ENCODE measurements around the gene ZNF3. TPM values are rescaled to one million over a fixed set of nuclear protein-coding genes. Genes with fewer than 3 reads are reported as not detected.

The ZNF3 gene
- total RNA-seq, 1 donor from 2014 or later, result 44.4 TPM

DNA sequence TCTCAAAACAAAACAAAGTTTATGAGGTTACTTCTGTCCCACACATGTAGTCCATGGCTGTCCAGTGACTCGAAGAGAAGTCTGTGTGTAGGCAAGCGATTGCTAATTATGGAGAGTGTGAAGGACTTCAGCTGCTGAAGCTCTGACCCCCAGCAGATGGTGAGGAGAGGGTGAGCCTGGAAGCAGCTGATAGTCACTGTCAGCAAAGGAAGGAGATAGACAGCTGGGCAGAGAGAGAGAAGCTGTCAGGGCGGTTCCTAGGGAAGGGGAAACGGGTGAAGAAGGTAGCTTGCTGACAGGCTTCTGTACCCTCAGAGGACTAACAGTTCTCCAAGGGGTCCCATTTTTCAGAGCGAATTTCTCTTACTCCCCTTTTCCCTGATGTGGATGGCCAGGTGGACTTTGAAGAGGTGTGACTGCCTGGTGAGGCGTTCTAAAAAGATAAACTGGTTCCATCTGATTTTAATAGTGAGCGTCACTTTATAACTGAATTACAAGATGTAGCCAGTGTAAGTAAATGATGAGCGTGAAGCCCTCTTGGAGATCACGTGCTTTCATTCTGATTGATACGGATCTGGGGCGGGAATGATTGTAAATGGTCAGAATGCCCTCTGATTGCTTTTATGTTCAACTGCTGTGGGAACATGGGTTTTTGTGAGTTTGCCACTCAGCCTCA, 19.9 kb downstream of the ZNF3 start:
- FAIRE-seq, result no peak
- no peak for DNase-seq (ENCODE audit: low spot score in 2 of 2)

DNA sequence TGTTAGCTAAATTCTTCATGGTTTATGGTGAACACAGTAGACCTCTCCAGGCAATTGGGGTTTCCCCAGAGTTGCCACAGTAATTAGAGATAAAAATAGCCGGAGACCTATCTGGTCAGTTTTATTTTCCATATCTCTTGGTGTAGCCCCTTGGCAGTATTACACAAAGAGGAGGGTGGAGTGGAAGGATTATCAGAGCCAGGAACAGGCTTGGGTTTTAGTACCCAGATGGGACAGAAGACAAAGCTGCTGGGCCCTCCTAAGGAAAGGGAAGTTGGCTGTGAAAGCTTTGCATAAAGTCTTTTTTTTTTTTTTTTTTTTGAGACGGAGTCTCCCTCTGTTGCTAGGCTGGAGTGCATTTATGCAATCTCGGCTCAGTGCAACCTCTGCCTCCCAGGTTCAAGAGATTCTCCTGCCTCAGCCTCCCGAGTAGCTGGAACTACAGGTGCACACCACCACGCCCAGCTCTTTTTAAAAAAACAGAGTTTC, 22.2 kb downstream of the ZNF3 start:
- no peak for FAIRE-seq
- DNase-seq (ENCODE audit: low spot score in 2 of 2), result no peak

DNA sequence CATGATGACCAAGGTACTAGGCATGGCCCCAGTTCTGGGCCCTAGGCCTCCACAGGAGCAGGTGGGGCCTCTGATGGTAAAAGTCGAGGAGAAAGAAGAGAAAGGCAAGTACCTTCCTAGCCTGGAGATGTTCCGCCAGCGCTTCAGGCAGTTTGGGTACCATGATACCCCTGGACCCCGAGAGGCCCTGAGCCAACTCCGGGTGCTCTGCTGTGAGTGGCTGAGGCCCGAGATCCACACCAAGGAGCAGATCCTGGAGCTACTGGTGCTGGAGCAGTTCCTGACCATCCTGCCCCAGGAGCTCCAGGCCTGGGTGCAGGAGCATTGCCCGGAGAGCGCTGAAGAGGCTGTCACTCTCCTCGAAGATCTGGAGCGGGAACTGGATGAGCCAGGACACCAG, 24.5 kb downstream of the ZNF3 start:
- FAIRE-seq, result no peak

DNA sequence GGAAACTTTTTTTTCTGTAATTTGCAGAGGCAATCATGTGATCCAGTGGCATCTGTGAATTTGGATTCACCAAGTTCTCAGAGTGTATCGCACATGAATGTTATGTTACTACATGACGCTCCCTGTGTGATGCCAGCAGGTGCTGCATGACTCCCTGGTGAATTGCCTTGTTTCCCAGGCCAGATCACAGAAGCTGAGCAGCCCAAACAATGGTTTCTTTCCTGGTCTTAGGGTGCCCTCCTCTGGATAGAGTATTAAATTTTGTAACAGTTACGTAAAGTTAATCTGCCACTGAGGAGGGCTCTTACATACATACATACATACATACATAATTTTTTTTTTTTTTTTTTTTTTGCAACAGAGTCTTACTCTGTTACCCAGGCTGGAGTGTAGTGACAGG, 28.3 kb downstream of the ZNF3 start:
- FAIRE-seq (peak; percentile 47), DNase-seq (ENCODE audit: low spot score in 2 of 2) (peak; percentile 65 to 74)

More for the DNA sequence above, 24.5 kb downstream of the ZNF3 start:
- DNase-seq (ENCODE audit: low spot score in 2 of 2), result no peak

DNA sequence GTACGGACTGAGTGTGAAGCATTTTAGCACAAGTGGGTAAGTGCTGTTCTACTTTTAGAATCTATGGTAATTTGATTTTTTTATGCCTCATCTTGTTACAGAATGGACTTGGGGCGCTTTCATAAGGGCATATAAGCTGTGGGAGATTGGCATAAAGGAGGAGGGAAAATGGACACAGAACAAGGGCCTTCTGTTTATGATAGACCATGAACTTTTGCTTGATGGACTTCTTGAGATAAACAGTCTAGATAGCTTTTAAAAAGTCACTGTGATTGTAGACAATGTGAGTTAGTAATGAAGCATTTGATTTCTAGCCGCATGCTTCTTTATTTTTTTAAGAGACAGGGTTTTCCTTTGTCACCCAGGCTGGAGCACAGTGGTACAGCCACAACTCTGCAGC, 29.9 kb downstream of the ZNF3 start:
- no peak for FAIRE-seq
- DNase-seq (ENCODE audit: low spot score in 2 of 2), result no peak

DNA sequence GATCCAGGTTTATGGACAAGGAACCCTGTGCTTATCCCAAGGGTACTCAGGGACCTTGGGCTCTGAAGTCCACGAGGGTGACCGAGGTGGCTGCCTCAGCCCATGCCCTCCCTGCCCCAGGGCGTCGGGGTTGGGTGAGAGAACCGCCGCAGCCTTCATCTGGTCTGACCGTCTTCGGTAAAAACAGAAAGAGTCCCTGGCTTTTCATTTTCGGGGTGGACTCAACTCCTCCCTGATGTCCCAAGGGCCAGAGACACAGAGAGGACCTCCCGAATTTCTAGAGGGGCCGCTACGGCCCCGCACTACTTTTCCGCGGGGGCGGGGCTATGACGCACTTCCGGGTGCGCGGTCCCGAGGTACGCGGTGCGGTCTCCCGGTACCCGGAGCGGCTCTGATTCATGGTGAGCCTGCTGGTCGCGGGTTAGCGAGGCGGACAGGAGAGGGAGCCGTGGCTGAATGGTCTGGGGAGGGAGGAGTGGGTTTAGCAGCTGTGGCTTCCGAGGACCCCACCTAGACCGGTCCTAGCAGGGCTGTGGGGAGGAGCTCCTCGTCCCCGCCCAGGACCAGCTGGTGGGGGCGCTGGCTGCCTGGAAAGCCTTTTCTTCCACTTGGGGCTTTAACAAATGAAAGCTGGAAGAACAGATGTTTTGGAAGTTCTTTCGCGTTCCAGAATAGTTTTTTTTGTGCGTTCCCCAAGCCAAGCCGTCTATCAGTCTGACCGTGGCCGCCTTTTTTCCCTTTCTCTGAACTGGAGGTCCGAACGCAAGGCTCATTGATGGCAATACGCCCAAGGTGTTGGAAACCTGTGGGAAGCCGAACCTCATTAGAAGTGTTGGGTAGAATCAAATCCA, 31.9 kb downstream of the ZNF3 start, which contains the start of gene ZSCAN21:
ZSCAN21 (plus strand) TSS at position 334 of the 851 bp plus-strand sequence. CDS start 7,233 bp downstream, outside the sequence.
- peak; percentile 68 to 90 for DNase-seq (ENCODE audit: low spot score in 2 of 2)
- FAIRE-seq, result no peak

DNA sequence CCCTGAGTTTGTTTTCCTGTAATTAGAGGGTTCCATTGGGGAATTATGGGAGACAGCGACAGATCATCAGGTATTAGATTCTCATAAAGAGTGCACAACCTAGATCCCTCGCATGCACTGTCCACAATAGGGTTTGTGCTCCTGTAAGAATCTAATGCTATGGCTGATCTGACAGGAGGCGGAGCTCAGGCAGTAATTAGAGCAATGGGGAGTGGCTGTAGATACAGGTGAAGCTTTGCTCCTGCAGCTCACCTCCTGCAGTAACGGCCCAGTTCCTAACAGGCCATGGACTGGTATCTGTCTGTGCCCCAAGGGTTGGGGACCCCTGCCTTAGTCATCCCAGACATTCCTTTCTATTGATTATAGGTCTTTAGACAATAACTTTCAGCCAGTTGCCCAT, 32.8 kb downstream of the ZNF3 start:
- FAIRE-seq (no peak), DNase-seq (ENCODE audit: low spot score in 2 of 2) (no peak)

DNA sequence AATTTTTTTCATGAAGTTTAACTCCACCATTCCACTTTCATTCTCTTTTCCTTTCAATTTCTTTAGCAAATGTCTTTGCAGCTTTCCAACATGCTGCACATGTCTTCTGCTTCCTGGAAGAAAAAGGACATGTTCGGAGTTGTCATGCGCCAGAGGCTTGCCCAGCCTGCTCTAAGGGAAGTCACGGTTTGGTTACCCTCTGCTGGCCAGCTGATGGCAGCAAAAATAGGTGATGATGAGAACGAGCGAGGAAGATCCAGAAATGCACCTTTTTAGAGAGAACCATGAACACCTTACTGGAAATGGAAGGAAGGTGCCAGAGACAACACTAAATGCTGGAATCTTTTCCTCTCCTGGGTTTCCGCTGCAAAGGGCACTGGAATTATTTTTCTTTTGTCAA, 36.8 kb downstream of the ZNF3 start:
- DNase-seq (ENCODE audit: low spot score in 2 of 2) (no peak), FAIRE-seq (no peak)

DNA sequence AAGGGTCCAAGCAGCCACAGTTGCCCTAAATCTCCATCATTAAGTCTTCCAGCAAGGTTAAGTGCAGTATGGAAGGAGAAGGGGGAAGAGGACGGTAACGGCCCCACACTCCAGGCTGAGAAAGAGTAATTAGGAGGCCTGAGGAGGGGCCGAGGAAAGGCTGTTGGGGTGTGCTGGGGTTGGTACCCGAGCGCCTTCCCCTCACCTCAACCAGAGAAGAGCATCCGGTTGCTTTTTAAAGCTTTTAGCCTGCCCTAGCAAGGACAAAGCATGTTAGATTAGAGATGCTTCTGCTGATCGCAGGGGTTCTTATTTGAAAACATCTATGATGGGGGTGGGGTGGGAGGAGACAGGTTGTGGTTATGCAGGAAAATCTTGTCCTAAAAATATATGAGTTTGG, 40.9 kb downstream of the ZNF3 start:
- no peak for FAIRE-seq
- no peak for DNase-seq (ENCODE audit: low spot score in 2 of 2)

DNA sequence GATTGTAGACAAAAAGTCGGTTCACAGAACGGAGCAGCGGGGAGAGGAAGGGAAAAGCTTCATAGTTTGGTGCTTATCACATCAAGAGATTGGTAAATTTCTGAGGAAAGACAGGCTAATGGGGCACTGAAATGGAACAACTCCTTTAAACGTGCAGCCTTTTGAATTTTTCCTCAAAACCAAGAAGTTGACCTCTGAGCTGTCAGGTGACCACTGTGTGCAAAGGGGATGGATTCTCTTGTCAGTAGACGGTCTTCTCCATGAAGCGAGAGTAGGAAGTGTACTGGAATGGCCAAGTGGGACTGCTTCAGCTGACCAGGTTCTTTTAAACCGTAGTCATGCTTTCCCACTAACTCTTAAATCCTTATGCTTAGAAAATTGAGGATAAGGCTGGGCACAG, 43.2 kb downstream of the ZNF3 start:
- FAIRE-seq (no peak), DNase-seq (ENCODE audit: low spot score in 2 of 2) (no peak)

DNA sequence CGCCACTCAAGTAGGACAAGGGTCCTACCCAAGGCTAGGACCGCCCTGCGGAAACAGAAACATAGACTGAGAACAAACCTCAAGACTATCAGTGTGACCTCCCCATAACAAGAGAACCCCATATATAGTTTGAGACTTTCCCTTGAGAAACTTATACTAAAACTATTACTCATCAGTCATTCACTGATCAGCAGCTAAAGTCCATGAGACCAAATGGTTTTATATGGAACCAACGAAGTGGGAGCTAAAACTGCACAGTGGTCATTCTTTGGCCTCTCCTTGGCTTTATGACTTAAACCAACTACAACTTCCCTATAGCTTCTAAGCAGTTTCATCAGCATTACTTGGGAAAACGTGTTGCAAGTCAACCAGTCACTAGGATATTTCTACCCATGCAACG, 45.6 kb downstream of the ZNF3 start:
- no peak for FAIRE-seq

DNA sequence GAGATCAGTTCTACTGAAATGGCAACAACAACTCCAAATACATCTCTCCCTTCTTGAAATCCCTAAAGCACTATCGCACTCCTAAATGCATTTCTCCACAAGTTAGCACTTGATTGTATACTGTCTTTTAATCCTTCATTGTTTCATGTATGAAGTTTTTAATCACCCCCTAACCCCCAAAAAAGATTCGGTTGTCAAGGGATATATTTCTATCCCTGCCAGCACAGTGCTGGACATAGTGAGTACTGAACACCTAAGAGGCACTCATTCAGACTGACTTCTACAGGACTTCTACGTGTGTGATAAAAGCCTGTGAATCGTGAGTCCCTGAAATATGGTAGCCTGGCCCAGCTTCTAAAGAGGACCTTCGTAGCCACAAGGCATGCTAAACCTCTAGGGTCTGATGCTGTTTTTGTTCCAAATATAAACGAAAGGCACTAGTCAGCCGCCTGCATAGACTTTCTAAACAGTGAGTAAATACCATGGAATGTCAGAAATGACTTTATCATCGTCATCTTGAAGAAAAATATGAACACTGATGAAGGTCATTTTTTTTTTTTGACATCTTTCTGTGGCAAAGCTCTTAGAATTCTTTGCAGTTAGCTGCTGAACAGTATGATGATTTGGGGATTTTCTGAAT, 46.5 kb downstream of the ZNF3 start:
- FAIRE-seq, result no peak

More for the DNA sequence above, 45.6 kb downstream of the ZNF3 start:
- no peak for DNase-seq (ENCODE audit: low spot score in 2 of 2)

DNA sequence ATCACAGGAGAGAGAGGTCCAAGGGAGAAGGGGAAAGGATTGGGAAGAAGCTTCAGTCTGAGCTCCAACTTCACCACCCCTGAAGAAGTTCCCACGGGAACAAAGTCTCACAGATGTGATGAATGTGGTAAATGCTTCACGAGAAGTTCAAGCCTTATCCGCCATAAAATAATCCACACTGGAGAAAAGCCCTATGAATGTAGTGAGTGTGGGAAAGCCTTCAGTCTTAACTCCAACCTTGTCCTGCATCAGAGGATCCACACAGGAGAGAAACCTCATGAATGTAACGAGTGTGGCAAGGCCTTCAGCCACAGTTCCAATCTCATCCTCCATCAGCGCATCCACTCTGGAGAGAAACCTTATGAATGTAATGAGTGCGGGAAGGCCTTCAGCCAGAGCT, 48.0 kb downstream of the ZNF3 start:
- FAIRE-seq (no peak), DNase-seq (ENCODE audit: low spot score in 2 of 2) (no peak)

More for the DNA sequence above, 46.5 kb downstream of the ZNF3 start:
- no peak for DNase-seq (ENCODE audit: low spot score in 2 of 2)

DNA sequence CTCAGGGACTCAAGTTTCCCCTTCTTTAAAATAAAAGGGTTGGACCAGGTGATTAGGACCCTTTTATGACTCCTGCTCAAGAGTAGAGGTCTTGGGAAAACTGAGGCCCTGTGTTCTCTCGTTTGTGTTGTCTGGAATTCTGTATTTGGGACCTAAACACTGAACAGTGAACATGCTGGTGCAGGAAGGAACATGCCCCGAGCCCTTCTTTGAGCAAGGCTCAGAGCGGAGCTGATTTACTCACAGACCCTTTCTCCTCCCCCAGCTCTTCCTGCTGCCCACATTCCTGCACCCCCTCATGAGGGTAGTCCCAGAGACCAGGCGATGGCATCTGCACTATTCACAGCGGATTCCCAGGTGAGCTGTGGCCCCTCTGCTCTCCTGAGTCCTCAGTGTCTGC, 51.9 kb downstream of the ZNF3 start:
- FAIRE-seq, result no peak

DNA sequence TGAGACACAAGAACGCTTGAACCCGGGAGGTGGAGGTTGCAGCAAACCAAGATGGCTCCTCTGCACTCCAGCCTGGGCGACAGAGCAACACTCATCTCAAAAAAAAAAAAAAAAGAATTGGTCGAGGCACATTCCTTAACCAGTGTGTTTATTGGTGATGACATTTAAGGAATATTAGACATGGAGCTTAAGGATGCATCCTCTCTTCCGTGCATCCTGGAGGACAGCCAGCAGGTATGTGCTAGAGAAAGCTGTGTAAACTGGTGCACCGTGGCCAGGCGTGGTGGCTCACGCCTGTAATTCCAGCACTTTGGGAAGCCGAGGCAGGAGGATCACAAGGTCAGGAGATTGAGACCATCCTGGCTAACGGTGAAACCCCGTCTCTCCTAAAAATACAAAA, 54.3 kb downstream of the ZNF3 start:
- FAIRE-seq (no peak), DNase-seq (ENCODE audit: low spot score in 2 of 2) (no peak)

More for the DNA sequence above, 51.9 kb downstream of the ZNF3 start:
- DNase-seq (ENCODE audit: low spot score in 2 of 2), result no peak

DNA sequence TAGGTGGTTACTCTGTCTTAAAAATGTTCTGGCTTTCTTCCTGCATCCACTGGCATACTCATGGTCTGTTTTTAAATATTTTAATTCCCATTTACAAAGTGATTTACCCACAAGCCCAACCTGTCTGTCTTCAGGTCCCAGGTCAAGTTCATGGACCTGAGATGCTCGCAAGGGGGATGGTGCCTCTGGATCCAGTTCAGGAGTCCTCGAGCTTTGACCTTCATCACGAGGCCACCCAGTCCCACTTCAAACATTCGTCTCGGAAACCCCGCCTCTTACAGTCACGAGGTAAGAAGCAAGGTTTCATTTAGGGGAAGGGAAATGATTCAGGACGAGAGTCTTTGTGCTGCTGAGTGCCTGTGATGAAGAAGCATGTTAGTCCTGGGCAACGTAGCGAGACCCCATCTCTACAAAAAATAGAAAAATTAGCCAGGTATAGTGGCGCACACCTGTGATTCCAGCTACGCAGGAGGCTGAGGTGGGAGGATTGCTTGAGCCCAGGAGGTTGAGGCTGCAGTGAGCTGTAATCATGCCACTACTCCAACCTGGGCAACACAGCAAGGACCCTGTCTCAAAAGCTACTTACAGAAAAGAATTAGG, 57.4 kb downstream of the ZNF3 start:
- FAIRE-seq, result no peak
- DNase-seq (ENCODE audit: low spot score in 2 of 2), result no peak

DNA sequence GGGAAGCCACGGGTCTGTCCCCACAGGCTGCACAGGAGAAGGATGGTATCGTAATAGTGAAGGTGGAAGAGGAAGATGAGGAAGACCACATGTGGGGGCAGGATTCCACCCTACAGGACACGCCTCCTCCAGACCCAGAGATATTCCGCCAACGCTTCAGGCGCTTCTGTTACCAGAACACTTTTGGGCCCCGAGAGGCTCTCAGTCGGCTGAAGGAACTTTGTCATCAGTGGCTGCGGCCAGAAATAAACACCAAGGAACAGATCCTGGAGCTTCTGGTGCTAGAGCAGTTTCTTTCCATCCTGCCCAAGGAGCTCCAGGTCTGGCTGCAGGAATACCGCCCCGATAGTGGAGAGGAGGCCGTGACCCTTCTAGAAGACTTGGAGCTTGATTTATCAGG, 58.0 kb downstream of the ZNF3 start:
- FAIRE-seq (no peak), DNase-seq (ENCODE audit: low spot score in 2 of 2) (no peak)

DNA sequence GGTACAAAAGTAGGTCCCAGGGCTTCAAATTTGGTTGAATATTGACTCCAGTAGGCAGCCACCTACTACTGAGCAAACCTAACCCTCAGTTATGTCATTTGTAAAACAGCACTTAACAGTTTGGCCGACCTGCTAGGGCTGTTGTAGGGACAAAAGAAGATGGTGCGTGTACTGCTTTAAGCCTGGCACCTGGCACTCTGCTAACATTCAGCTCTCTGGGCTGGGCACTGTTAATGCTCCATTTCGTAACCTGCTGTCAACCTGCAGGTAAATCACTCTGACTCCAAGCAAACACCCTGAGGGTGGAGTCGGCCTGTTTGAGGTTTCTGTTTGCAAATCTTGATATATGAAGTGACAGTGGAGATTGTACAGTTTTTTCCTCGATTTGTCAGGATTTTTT, 58.9 kb downstream of the ZNF3 start:
- FAIRE-seq, result no peak
- DNase-seq (ENCODE audit: low spot score in 2 of 2), result no peak

DNA sequence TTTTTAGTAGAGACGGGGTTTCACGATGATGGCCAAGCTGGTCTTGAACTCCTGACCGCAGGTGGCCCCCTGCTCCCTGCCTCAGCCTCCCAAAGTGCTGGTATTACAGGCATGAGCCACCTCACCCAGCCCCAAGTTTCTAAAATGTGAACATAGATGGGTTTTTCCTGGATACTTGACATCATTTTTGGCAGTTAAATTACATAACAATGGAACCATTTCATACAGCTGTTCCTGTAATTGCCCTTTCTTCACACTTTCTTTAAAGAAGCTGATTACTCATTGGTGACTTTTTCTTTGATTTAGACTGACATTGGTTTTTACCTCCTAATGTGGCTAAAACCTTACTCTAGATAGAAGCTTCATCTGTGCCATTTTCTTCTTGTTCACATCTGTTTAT, 60.2 kb downstream of the ZNF3 start:
- DNase-seq (ENCODE audit: low spot score in 2 of 2), result no peak
- FAIRE-seq, result no peak

All from frontal cortex (tissue), 4 donors.